GM21529 (cell line): ENCODE measurements around the gene ZSWIM6.

ENCODE experiments used
- ATAC-seq: cut with Tn5 transposase; IDR thresholded peaks from one replicate; pipeline ENCODE4 v1.9.1; 2021; ENCODE audit not compliant: unreplicated experiment

ZSWIM6 gene

DNA sequence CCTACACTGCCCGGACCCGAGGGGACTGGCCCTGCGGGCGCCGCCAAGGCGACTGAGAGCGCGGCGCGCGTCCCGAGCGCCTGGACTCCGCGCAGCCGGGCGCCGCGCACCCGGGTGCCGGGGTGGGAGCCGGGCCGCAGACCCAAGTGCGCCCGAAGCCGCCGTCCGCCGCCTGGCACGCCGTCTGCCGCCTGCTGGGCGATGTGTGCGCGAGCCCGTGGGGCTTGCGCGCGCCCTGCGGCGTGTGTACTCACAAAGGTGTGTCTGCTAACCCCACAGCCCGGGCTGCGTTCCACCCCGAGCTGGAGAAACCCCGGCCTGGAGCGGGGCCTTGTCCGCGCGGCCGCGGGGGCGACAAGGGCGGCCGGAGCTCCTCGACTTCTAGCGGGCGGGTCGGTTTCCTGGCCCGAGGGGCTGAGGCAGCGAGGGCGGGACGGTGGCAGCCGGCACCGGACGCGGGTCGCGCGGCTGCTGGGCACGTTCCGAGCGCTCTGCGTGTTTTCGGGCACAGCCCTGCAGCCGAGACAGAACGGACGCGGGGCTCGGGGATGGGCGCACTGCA is 1.1 kb upstream of the ZSWIM6 start:
- peak; percentile 30 for ATAC-seq

DNA sequence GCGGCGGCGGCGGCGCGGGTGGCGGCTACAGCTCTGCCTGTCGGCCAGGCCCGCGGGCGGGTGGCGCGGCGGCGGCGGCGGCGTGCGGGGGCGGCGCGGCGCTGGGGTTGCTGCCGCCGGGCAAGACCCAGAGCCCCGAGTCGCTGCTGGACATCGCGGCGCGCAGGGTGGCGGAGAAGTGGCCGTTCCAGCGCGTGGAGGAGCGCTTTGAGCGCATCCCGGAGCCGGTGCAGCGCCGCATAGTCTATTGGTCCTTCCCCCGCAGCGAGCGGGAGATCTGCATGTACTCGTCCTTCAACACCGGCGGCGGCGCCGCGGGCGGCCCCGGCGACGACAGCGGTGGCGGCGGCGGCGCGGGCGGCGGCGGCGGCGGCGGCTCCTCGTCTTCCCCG is 296 bp downstream of the ZSWIM6 start:
- no peak for ATAC-seq

DNA sequence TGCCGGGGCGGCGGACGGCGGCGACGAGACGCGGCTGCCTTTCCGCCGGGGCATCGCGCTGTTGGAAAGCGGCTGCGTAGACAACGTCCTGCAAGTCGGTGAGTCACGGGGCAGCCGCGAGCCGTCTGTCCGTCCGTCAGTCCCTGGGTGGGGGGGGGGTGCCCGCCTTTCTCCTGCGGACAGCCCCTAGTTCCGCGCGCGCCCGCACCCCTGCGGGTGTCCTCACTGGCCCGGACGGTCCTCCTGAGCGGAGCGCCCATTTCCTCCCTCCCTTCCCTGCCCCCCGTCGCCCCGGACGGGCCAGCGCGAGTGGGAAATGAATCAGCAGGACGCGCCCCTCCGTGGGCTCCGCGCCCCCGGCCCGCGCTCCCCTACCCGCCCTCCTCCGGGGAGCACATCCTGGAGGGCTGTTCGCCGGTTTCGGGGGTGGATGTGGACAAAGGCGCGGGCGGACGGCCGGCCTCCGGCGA is 828 bp downstream of the ZSWIM6 start:
- no peak for ATAC-seq

DNA sequence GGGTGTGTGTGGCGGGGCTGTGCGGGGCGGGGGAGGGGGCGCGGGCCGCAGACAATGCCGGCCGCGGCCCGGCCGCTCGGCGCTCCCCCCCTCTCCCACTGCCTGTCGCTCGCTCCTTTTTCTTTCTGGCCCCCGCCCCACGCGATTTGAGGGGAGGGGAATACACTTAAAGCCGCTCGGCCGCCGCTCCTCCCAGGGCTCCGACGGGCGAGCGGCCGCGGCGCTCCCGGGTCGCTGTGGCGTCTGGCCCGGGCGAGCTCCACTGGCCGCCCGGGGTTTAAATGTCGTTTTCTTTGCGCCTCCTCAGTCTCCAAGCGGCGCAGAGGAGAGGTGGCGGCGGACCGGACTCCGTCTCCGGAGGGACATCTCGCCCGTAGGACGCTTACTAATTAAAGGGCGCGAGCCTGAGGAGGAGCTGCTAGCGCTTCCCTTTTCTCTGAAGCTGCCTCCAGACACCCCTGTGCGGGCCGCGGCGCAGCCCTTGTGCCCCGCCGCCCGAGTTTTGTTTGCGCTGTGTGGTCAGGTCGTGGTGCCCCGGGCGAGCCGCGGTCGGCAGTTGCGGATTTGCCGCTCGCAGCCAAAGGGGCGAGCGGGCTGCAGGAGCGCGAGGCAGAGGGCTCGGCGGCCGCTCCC is 1.4 kb downstream of the ZSWIM6 start:
- no peak for ATAC-seq

DNA sequence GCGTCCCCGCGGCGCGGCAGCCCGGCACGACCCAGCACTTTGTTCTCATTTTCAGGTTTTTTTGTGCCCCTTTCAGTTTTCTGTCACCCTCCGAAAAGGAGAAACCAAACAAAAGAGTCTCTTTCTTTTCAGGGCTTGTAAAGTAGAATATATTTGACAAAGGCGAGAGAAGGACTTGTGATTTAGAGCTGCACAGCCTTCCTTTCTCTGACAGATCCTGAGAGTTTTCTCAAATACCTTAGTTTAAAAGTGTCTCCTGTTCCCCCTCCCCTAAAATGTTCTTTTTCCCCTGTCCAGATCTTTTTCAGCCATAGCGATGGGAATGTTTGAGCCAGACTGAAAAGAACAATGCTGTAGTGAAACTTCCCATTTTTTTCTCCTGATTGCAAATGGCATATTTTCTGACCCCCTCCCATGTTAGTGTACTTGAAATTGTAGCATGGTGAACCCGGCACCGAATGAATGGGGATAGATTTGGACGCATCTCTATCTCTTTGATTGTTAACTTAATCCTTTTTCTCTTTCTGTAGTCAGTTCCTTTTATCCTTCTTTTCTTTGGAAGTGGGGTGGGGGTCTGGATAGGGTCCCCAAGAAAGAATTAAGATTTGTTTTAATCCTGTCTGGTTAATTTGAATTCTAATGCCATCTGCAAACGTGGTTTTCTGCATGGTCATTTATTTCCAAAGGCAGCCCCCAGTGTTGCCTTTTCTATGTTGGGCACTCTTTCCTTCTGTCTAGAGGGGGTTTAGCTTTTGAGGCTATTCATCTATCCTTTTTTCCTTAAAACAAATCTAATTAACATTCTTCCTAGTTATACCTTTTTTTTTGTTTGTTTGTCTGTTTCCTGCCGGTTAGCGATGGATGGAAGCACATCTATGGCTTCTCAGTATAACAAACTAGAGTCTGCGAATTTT is 2.2 kb downstream of the ZSWIM6 start:
- ATAC-seq, result no peak

DNA sequence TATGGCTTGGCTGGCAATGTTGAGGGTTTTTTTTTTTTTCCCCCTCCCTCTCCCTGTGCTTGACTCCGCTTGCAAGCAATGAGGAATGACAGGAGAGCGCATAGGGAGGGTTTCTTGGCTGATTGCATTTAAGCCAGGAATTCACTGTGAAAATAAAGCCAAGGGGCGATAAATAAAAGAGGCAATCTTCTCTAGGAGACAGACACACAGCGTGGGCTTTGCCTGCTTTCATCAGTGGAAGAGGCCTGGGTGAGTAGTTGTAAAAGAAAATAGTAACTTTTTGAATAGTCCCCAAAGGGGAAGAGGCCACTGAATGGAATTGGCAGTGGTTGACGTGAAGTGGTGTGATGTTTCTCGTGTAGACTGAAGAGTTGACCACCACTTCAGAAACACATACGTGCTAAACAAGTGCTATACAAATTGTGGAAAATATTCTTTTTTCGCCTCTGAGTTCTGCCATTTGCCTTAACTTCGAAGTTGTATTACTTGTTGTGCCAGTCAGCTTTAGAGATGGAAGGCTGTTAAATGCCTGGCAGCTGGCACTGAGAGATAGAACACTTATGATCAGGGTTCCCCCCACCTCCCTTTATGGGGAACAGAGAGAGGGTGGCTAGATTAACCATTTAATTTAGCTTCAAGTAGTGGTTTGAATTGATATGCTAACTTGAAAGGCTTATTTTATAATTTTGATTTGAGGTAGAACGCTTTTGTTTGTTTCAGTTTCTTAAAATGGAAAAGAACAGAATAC is 3.0 kb downstream of the ZSWIM6 start:
- ATAC-seq, result no peak

DNA sequence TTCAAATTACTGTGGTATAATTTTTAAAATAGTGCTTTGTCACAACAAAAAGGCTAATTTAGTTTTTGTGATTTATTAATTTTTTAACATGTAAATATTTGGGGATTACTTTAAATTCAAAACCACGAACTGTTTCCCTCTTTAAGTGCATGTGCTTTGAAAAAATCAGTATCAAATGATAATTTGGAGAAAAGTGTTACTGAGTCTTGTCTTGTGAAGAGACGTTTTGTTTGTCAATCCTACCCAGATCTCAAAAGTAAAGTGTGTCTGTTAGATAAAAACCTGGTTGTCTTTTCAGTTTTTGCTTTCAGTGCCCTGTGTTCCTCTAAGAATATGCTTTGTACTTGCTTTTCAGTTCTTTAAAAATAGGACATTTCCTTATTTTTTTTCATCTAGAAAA is 7.7 kb downstream of the ZSWIM6 start:
- no peak for ATAC-seq

DNA sequence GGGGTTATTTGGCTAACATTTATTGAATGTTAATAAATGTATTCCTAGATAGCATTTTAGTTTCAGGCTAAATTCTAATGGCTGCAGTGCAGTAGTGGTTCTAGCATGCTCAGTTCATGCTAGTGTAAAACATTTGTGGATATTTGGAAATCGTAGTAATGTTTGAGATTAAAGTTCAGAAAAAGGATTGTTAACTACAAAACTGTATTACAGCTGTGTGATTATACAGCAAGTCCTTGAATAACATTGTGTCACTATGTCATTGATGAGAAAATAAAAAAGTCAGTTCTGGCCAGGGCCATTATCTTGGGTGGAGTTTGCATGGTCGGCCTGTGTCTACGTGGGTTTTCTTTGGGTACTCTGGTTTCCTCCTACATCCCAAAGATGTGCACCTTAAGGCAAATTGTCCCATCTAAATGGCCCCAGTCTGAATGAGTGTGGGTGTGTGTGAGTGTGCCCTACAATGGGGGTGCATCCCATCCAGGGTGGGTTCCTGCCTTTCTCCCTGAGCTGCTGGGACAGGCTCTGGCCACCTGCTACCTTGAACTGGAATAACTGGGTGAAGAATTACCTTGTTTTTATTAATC is 8.8 kb downstream of the ZSWIM6 start:
- no peak for ATAC-seq

DNA sequence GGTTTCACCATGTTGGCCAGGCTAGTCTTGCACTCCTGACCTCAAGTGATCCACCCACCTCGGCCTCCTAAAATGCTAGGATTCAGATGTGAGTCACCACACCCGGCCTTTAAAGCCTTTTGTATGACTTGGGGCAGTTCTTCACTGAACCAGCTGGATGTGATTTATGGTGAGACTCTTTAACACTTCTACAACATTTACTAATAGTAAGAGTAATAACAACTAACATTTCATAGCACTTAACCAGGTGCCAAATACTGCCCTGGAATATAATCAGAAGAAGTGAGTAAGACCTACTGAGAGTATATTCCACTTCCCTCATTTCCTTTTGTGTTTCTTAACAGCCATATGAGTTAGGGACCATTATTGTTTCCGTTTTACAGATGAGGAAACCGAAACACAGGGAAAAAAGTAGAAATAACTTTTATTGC is 10.0 kb downstream of the ZSWIM6 start:
- no peak for ATAC-seq

DNA sequence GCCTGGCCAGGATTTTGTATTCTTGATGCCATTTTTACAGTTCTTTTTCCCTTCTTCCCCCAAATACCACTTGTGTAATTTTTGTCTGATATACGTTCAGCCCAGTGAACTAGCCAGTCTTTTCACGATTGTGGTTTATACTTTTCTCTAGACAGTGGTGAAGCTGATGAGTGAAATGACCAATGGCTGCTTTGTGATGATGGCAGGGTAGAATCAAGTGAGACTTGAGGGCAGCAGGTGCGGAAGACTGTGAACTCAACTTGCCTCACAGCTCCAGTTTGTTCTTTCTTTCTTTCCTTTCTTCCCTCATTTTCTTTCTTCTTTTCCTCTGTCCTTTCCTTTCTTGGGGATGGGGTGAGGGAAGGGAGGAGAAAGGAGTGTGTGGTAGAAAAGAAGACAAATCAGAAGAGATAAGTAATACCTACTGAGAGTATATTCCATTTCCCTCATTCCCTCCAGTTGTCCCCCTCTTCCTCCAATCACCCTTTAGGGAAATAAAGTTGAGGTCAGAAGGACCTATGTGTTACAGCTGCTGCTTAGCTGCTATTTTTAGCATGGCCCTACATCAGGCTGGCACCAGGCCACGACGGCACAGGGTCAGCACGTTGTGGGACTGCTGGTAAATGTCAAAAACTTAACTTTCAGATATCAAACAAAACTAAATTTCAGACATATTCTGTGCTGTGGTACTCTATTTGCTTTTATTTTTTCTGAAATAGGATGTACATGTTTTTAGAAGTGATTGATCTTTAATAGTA is 12.3 kb downstream of the ZSWIM6 start:
- no peak for ATAC-seq

DNA sequence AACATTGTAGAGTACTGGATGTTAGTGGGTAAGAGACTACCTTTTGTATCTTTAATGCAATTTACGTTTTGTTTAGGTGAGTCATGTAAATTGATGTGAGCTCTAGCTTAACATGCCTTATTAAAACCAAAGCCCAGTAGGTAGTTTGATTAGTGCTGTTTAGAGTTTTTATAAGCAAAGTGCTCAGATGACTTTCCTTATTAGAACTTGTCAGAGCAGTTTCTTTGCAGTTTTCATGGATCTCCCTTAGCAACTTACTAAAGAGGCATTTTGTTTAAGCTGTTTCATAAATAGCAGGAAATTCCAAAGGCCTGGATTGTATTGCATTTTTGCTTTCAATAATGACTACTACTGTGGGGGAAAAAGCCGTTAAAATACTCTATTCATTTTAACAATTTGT is 14.5 kb downstream of the ZSWIM6 start:
- ATAC-seq, result no peak

DNA sequence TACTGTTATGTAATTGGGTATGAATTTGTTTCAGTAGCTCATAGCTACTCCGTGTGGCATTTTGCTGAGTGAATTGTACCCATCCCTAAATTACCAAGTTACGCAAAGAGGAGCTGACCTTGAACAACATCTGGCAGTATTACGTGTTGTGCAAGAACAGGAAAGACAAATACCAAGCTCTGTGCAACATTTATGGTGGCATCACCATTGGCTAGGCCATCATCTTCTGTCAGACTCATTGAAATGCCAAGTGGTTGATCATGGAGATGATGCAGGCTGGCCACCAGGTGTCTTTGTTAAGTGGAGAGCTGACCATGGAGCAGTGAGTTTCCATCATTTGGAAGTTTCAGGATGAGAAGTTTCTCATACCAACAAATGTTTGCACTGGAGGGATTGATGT is 15.0 kb downstream of the ZSWIM6 start:
- ATAC-seq, result no peak

DNA sequence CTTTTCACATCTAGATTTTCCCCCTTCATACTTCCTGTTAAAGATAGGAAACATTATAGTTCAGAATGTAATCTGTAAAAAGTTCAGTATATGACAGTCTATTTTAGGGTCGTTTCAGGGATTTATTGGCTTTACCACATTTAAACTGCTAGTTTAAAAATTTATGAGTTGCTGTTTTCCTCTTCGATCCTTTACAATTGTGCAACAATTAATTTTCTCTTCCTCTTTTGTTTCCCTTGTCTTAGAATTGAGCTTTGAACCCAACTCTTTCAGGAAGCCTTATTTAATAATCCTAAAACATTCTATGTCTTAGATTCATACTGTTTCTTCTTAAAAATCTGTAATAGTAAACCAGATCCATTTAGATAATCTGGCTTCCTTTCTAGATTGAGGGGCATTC is 16.4 kb downstream of the ZSWIM6 start:
- no peak for ATAC-seq

DNA sequence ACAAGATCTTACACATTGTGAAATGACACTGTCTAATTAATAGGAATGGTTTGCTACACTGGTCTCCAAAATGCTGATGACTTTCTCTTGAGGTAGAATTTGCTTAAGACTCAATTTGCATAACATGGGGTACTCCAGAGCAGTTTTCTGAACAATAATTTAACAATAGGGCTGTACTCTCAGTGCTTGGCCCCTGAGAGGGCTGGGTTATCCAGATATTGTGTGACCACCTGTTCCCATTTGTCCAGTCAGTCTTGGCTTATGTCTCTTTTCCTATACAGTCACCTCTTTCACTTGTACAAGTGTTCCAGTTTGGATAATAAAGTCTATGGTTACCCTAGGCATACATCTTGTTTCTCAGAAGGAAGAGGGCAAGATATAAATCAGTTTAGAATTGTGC is 17.9 kb downstream of the ZSWIM6 start:
- no peak for ATAC-seq

DNA sequence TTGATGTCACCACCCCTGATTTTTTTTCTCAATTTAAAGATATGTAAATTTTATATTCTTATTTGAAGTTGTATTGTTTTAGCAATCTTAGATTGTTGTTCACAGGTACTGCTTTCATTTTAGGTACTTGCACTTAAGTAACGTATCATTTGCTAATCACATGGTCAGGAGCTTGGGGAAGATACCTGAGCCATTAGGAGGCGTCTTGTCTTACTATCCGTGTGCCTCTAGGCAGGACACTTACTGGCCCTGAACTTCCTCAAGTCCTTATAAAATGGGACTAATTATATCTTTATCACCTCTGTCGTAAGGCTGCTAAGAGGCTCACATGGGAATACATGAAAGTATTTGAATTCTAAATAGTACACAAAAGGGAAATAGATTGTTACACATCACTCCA is 18.5 kb downstream of the ZSWIM6 start:
- ATAC-seq, result no peak

DNA sequence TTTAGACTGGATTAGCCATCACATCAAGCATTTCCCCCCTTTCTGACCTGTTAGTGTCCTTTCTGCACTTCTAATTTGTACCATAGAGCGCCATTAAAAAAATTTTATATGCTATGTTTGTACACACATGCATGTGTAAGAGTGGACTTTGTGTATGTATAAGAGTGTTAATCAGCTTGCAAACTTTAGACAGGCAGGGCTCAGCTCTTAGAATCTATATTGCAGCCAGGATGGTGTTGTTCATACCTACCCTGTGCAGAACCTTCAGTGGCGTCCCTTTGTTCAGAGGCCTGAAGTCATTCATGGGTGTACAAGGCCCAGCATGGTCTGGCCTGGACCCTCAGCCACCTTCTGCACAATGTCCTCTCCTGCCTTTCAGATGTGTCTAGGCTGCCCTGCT is 19.7 kb downstream of the ZSWIM6 start:
- no peak for ATAC-seq

DNA sequence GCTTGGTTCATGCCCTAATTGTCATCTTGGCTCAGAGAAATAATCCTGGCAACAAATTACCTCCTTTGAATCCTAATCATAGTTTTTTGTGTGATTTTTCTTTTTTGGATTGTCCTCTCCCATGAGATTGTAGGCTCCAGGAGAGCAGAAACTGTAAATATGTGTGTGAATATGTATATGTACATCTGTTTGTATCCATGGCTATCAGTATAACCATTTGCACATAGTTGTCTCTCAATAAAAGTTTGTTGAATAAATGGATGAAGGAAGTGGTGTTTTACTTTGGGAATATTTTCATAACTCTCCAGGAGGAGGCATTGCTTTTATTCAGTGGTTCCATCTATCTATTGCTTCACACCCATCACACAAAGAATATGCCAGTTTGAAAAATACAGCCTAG is 20.1 kb downstream of the ZSWIM6 start:
- ATAC-seq, result no peak

DNA sequence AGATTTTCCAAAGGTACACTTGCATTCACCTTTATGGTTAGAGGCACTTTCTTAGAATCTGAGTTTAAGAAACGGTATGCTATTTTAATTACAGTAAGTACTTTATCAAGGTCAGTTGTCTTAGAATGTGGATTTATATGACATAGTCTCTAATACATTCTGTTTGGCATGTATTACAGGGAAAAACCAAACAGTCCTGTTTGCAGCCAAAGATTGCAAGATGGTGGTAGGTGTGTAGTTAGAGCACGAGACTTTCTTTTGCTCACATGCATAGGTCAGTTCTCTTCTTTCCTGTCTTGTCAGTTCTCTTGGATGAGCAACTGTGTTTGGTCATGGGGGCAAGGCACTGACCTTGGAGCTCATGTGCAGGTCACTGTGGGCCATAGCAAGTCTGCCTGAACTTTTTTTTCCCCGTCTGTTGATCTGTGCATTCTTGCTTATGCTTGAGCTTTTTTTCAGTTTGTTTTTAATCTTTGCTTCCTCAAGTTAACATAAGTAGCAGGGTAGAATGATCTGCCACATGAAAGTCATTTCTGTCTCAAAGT is 20.6 kb downstream of the ZSWIM6 start:
- ATAC-seq, result no peak

DNA sequence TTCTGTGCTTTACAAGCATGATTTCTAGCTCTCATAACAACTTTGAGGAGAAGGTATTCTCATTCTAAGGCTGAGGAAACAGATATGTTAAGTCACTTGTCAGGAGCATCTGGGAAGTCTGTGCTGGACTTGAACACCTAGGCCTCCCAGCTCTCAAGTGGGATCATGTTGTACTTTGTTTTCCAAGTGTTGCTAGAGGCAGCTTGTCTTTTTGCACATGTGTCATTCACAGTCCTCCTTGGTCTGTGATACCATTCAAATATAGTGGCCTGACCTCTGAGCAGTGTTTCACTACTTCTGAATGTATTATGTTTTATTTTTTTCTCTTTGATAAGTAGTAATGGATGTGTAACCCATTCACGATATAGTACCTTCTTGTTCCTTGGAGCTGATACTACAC is 21.2 kb downstream of the ZSWIM6 start:
- ATAC-seq, result no peak

DNA sequence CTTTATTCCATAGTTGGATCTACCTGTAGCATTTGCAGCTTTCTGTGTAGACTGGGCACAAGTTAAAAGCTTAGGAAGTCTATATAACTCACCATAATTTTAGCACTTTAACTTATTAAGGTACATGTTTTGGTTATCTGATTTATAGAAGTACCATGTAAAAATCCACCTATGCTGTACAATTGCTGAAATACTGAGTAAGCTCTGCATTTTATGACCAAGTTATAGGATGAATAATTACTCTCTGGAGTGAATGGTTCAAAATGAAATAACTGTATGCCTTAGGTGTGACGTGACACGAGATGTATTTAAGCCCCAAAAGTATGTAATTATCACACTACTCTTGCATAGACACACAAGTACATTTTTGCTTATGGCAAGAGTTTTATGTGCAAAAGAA is 22.1 kb downstream of the ZSWIM6 start:
- no peak for ATAC-seq
